ENCODE results near the gene ZNF580. TPM values are rescaled to one million over a fixed set of nuclear protein-coding genes. Genes with fewer than 3 reads are reported as not detected.
A peak's percentile ranks its signal among the peaks of the same experiment; 100 is the strongest.

Gene ZNF580
- total RNA-seq, 1 donor from 2014 or later, result 81.2 TPM

- H3K27ac Mint-ChIP-seq, result peak overlapping the region; percentile 96
- no peak for DNase-seq
- TF ChIP-seq, protein P1, sequence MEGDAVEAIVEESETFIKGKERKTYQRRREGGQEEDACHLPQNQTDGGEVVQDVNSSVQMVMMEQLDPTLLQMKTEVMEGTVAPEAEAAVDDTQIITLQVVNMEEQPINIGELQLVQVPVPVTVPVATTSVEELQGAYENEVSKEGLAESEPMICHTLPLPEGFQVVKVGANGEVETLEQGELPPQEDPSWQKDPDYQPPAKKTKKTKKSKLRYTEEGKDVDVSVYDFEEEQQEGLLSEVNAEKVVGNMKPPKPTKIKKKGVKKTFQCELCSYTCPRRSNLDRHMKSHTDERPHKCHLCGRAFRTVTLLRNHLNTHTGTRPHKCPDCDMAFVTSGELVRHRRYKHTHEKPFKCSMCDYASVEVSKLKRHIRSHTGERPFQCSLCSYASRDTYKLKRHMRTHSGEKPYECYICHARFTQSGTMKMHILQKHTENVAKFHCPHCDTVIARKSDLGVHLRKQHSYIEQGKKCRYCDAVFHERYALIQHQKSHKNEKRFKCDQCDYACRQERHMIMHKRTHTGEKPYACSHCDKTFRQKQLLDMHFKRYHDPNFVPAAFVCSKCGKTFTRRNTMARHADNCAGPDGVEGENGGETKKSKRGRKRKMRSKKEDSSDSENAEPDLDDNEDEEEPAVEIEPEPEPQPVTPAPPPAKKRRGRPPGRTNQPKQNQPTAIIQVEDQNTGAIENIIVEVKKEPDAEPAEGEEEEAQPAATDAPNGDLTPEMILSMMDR (IDR thresholded peaks at IDR 0.05), result no peak
- no peaks in the 10 kb centered on the region for H3K27me3 Mint-ChIP-seq
- peaks cover 68% of the 10 kb centered on the region for H3K4me1 Mint-ChIP-seq
- peaks cover 28% of the 10 kb centered on the region for H3K36me3 Mint-ChIP-seq (ENCODE audit: low read depth)
- intact Hi-C loops (cut with micrococcal nuclease), result loop anchor here (5.0 to 10.0 kb wide), 4 partner anchors 183 to 1180 kb away; partner anchors contain the start of genes C19orf85, ISOC2, LENG9 and ZSCAN5A
- ChIA-PET CTCF (interaction anchor here (1.0 to 4.4 kb wide), 2 partner anchors 8 to 12 kb away, joined by 3 to 33 read pairs; no protein-coding TSS in a partner anchor), POLR2A (interaction anchor here (0.6 to 4.7 kb wide), 7 partner anchors 8 to 391 kb away, joined by 3 to 47 read pairs (median 4); partner anchors contain the start of genes HSPBP1 and U2AF2)
- no peaks in the 10 kb centered on the region for H3K9me3 Mint-ChIP-seq
- peak overlapping the region; percentile 86 for H3K4me3 Mint-ChIP-seq
- ATAC-seq (ENCODE audit: low read depth), result no peak
These were observed 4.2 kb downstream of the ZNF580 start for GRCh38 chr19:55644842-55645511.

DNA sequence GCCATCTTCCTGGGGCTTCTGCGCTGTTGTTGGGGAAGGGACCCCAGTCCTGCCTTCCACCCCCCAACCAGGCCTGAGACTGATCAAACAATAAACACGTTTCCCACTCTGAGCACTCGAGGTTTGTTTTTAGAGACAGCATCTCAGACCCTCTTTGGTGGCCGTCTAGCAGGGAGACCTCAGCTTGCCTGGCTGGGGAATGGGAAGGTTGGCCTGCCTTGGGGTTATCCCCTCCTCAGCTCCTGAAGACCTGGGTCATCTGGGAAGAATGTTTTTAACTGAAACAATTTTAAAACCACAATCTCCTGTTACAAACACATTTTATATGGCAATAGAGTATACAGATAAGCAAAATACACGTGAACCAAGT is 4.7 kb downstream of the ZNF580 start:
- H3K27ac Mint-ChIP-seq, result peak overlapping the region; percentile 53
- peak overlapping the region; percentile 28 for H3K4me3 Mint-ChIP-seq
- CTCF ChIA-PET, result interaction anchor here (4.4 kb wide), 1 partner anchor 12 kb away, joined by 33 read pairs; no protein-coding TSS in a partner anchor
- peaks cover 69% of the 10 kb centered on the region for H3K4me1 Mint-ChIP-seq
- no peaks in the 10 kb centered on the region for H3K9me3 Mint-ChIP-seq
- ATAC-seq (ENCODE audit: low read depth) (no peak), DNase-seq (no peak)
- H3K36me3 Mint-ChIP-seq (ENCODE audit: low read depth), result peaks cover 28% of the 10 kb centered on the region
- H3K27me3 Mint-ChIP-seq, result no peaks in the 10 kb centered on the region
- TF ChIP-seq, protein P1 (IDR thresholded peaks at IDR 0.05), result no peak
- POLR2A ChIA-PET, result interaction anchor here (0.7 to 4.7 kb wide), 4 partner anchors 9 to 391 kb away, joined by 3 to 47 read pairs (median 4); partner anchors contain the start of genes HSPBP1 and U2AF2
- intact Hi-C loops (cut with micrococcal nuclease), result loop anchor here (10.0 kb wide), 2 partner anchors 669 to 1181 kb away; partner anchors contain the start of genes LENG9 and ZSCAN5A

DNA sequence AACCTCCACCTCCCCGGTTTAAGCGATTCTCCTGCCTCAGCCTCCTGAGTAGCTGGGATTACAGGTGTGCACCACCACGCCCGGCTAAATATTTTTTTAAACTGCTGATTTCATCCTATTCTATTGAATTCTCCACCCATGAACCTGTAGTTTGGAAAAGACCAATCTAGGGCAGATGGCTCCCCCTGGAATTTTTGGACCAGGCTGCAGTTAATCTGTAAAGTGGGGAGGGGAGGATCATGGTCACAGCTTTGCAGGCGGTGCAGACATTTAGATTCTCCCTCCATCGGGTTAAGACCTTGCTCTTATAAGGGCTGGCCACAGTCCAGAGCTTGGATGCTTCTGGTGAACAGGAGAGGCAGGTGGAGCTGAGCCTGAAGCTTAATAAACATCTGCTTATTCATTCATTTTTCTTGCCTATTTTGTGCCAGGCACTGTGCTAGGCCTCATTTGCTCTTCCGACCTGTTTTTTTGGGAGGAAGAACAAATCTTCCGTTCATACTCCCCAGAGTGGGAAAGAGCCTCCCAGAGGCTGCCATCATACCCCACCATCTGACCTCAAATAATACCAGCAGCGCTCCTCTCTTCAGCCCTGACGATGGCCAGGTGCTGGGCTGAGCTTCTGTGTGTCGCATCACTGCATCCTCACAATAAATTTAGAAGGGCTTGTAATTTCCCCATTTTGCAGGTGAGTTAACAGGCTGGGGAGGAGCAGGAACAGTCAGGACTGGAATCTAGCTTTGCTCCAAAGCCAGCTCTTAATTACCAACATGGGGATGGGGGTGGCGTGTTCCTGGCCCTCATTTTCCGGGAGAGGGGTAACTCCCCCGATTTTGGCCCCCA is 6.3 kb downstream of the ZNF580 start:
- intact Hi-C loops (cut with micrococcal nuclease), result loop anchor here (10.0 kb wide), 2 partner anchors 668 to 1182 kb away; partner anchors contain the start of genes LENG9 and ZSCAN5A
- ATAC-seq (ENCODE audit: low read depth) (peak; percentile 22), DNase-seq (no peak)
- Mint-ChIP-seq H3K27ac (peak overlapping the region; percentile 95), H3K4me1 (peaks cover 62% of the 10 kb centered on the region), H3K27me3 (no peaks in the 10 kb centered on the region), H3K4me3 (peak overlapping the region; percentile 95), H3K36me3 (ENCODE audit: low read depth) (peaks cover 36% of the 10 kb centered on the region), H3K9me3 (no peaks in the 10 kb centered on the region)
- TF ChIP-seq, protein P1 (IDR thresholded peaks at IDR 0.05), result no peak
- ChIA-PET CTCF (interaction anchor here (0.8 to 4.4 kb wide), 3 partner anchors 10 to 47 kb away, joined by 3 to 33 read pairs (median 4); partner anchors contain the start of genes FIZ1 and ZNF524), POLR2A (interaction anchor here (0.6 to 4.7 kb wide), 13 partner anchors 10 to 1199 kb away, joined by 3 to 45 read pairs (median 10); partner anchors contain the start of genes FIZ1, LENG8, ZNF524 and ZNF628)

DNA sequence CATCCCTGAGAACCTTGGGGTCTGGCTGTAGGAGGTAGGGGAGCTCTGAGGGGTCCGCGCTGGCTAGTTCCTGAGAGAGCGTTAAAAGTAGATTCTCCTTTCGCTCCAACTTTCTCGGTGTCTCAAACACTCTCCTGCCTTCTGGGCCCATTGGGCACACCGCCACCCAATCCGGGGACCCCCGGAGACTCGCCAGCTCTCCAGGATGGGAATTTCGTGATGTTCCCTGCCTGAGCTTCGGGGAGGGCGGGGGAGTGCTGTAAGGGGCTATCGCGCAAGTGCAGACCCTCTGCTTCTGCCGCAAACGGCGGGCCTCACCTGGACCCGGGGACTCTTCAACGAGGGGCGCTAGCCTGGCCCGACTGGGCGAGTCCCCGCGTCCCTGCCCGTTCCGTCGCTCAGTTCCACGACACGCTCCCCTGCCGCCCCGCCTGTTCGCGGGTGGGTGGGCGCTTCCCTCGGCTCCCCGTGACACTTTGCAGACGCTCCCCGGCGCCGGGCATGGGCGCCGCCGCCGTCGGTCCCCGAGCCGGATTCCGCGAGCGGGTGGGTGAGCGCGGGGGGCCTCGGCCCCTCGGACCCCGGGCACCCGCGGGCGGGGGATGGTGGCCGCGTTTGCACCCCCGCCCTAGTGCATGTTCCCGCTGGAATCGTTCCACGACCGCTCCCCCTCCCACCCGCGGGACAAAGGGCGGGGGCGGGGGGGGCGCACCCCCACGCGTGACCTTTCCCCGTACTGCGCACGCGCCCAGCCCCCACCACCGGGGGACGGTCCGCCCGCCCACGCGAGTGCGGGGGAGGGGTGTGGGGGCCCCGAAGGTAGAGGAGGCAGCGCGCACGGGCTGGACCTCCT is 7.2 kb downstream of the ZNF580 start, which contains the start of gene CCDC106:
Gene CCDC106, plus strand, starts transcription at position 481 of the 853 bp plus-strand sequence. CDS start 835 bp downstream, outside the sequence.
- Mint-ChIP-seq H3K36me3 (ENCODE audit: low read depth) (peaks cover 39% of the 10 kb centered on the region), H3K27ac (peak within 1 kb of the TSS; percentile 95), H3K4me3 (peak within 1 kb of the TSS; percentile 95), H3K9me3 (no peaks in the 10 kb centered on the region), H3K4me1 (peaks cover 61% of the 10 kb centered on the region), H3K27me3 (no peaks in the 10 kb centered on the region)
- TF ChIP-seq, protein P1 (IDR thresholded peaks at IDR 0.05), result no peak
- intact Hi-C loops (cut with micrococcal nuclease), result loop anchor here (10.0 kb wide), 2 partner anchors 667 to 1183 kb away; partner anchors contain the start of genes LENG9 and ZSCAN5A
- POLR2A ChIA-PET, result interaction anchor here (0.6 to 4.7 kb wide), 13 partner anchors 10 to 564 kb away, joined by 3 to 45 read pairs (median 10); partner anchors contain the start of genes FIZ1, HSPBP1, ZNF524 and ZNF628
- DNase-seq (peak; percentile 76), ATAC-seq (ENCODE audit: low read depth) (peak; percentile 23)
- CTCF ChIA-PET, result interaction anchor here (1.0 to 4.4 kb wide), 2 partner anchors 11 to 15 kb away, joined by 4 to 33 read pairs; no protein-coding TSS in a partner anchor

Data from activated B cell treated with CpG ODN at 0.5 μM for 24 hours (primary cell).